ENCODE results near the gene B3GNT4. TPM values are rescaled to one million over a fixed set of nuclear protein-coding genes. Genes with fewer than 3 reads are reported as not detected.

Gene B3GNT4
- total RNA-seq, 4 donors from 2014 or later = not detected

DNA sequence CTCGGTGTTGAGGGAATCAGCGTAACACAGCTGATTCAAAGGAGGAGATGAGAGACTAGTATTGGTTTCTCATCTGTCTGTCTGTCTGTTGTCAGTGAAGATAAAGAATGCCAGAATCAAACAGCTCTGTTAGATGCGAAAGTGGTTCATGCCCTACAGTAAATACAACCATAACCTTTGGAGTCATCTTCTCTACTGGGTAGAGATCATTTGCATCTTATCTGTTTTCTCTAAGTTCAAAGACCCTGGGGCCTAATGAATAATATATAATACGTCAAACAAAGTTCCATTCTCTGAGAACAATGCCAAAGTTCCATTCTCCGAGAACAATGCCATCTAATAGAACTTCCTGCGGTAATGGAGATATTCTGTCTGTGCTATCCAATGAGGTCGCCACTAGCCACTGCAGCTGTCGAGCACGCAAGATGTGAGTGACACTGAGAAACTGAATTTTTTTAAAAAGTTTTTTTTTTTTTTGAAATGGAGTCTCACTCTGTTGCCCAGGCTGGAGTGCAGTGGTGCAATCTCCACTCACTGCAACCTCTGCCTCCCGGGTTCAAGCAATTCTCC lies 36.1 kb upstream of the B3GNT4 start:
- 94% methylated on average over 10 of the region's 10 CpGs for WGBS
- peaks cover 0 to 15% (median 0%) of the 10 kb centered on the region in 4 donors for H3K27me3 ChIP-seq
- no peaks in the 10 kb centered on the region for H3K4me1 ChIP-seq
- DNase-seq (ENCODE audit: extremely low spot score) = no peak
- H3K9me3 ChIP-seq = no peaks in the 10 kb centered on the region
- H3K36me3 ChIP-seq = no peaks in the 10 kb centered on the region
- intact Hi-C loops (cut with DNase I) = no loop called here
- no peak overlapping the region for H3K27ac ChIP-seq (replicated peaks in 1 of 4)
- no peak overlapping the region for H3K4me3 ChIP-seq
- TF ChIP-seq EP300 (IDR thresholded peaks at IDR 0.05) (no peak), CTCF (IDR thresholded peaks at IDR 0.05) (no peak), POLR2A (IDR thresholded peaks at IDR 0.05; ENCODE audit: low read depth) (no peak), POLR2AphosphoS5 (IDR thresholded peaks at IDR 0.05) (no peak)

- intact Hi-C loops (cut with DNase I) = no loop called here
- Histone ChIP-seq H3K4me1 (no peaks in the 10 kb centered on the region), H3K4me3 (no peak overlapping the region), H3K27ac (replicated peaks in 1 of 4) (no peak overlapping the region), H3K36me3 (no peaks in the 10 kb centered on the region), H3K27me3 (peaks cover 0 to 15% (median 0%) of the 10 kb centered on the region in 4 donors), H3K9me3 (no peaks in the 10 kb centered on the region)
- no peak for DNase-seq (ENCODE audit: extremely low spot score)
- WGBS = 84% methylated on average over 3 of the region's 3 CpGs
- TF ChIP-seq EP300 (IDR thresholded peaks at IDR 0.05) (no peak), POLR2AphosphoS5 (IDR thresholded peaks at IDR 0.05) (no peak), CTCF (IDR thresholded peaks at IDR 0.05) (no peak), POLR2A (IDR thresholded peaks at IDR 0.05; ENCODE audit: low read depth) (no peak)
These were observed 35.0 kb upstream of the B3GNT4 start for GRCh38 chr12:122168492-122168891.

- 92% methylated on average over 5 of the region's 5 CpGs for WGBS
- Histone ChIP-seq H3K36me3 (no peaks in the 10 kb centered on the region), H3K4me1 (no peaks in the 10 kb centered on the region), H3K27me3 (peaks cover 0 to 21% (median 0%) of the 10 kb centered on the region in 4 donors), H3K9me3 (no peaks in the 10 kb centered on the region), H3K4me3 (no peak overlapping the region), H3K27ac (replicated peaks in 1 of 4) (no peak overlapping the region)
- intact Hi-C loops (cut with DNase I) = no loop called here
- no peak for TF ChIP-seq CTCF (IDR thresholded peaks at IDR 0.05)
- no peak for TF ChIP-seq POLR2AphosphoS5 (IDR thresholded peaks at IDR 0.05)
- TF ChIP-seq EP300 (IDR thresholded peaks at IDR 0.05) = no peak
- no peak for TF ChIP-seq POLR2A (IDR thresholded peaks at IDR 0.05; ENCODE audit: low read depth)
- DNase-seq (ENCODE audit: extremely low spot score) = no peak
These were observed 32.1 kb upstream of the B3GNT4 start for GRCh38 chr12:122171399-122171798.

DNA sequence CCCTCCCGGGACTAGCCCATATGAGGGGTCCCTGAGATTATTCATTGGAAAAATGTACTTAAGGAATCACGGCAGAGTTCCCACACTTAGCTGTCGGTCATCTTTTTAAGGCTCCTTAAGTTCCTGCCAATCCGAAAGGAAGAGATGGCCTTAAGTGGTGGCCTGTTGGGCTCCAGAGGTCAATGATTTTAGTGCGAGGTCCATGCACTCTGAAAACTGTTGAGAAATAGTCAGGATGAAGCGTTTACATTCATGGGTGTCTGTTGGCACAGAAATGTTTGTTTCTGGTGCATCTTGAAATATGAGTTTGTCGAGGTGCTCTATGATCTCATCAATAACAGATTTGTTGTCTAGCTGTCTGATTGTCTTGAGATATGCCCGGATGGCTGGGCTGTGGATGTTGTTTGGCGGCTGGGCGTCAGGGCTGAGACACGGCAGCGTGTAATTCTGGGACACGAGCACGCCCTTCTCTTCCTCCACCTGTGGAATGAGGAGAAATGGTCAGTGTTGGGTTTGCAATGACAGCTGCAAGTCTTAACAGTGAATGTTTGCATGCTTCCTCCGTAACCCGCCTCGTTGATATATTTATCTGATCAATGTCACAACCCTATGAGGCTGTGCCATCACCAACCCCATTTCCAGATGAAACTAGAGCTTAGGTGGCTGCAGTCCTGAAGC lies 31.1 kb upstream of the B3GNT4 start:
- H3K27me3 ChIP-seq = peaks cover 0 to 17% (median 0%) of the 10 kb centered on the region in 4 donors
- no peaks in the 10 kb centered on the region for H3K4me1 ChIP-seq
- WGBS = 78% methylated on average over 10 of the region's 17 CpGs
- TF ChIP-seq CTCF (IDR thresholded peaks at IDR 0.05) (no peak), POLR2A (IDR thresholded peaks at IDR 0.05; ENCODE audit: low read depth) (no peak), POLR2AphosphoS5 (IDR thresholded peaks at IDR 0.05) (no peak), EP300 (IDR thresholded peaks at IDR 0.05) (no peak)
- no peak for DNase-seq (ENCODE audit: extremely low spot score)
- H3K9me3 ChIP-seq = no peaks in the 10 kb centered on the region
- H3K36me3 ChIP-seq = no peaks in the 10 kb centered on the region
- intact Hi-C loops (cut with DNase I) = no loop called here
- no peak overlapping the region for H3K27ac ChIP-seq (replicated peaks in 1 of 4)
- H3K4me3 ChIP-seq = no peak overlapping the region

Data from esophagus muscularis mucosa (tissue), 4 donors.